HG03196 (cell line): Measurements from ENCODE around the gene FCGR3A.
"Not testable (repeated sequence)": the region's sequence is repeated elsewhere in the genome, so short reads cannot be mapped to it uniquely, and the experiment has no call there.

ENCODE experiments used
- ATAC-seq: cut with Tn5 transposase; IDR thresholded peaks from one replicate; pipeline ENCODE4 v1.9.1; 2021; ENCODE audit not compliant: unreplicated experiment

Gene FCGR3A

DNA sequence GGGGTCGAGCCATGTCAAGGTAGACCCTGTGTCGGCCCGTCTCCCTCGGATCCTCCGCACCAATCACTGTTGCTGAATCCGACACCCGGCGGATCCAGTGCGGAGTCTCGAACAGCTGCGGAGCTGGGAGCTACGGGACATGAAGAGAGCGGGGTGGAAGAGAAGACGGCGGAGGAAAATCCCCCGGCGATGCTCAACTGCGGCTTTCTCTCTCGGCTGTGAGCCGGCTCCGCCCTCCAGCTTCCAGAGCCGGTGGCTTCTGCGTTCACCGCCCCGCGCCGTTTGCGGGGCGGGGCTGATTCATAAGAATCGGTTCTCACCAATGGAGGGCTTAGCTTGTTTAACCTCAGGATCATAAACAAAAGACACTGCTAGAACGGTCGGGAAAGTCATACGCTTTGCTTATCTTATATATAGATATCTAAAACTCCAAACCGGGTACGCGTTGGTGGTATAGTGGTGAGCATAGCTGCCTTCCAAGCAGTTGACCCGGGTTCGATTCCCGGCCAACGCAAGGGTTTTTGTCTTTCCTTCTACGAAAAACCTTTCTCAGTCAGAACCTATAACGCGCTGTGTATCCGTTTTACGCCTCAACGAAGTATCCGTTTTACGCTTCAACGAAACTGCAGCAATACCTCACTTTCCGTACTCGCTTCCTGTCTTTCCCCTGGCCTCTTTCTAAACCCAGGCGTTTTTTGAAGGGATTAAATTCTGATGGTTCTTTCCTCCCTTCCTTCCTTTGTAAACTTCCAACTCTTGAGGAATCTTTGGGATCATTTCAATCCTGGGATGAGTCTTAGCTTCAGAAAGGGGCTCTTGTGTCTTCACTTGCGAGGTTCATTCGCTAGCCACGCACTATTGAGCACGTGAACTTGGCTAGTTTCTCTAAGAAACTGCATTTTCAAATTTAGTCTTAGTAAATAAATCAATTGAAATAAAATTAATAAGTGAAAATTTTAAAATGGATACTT is 18.7 kb downstream of the FCGR3A start:
- peak; percentile 70 for ATAC-seq

DNA sequence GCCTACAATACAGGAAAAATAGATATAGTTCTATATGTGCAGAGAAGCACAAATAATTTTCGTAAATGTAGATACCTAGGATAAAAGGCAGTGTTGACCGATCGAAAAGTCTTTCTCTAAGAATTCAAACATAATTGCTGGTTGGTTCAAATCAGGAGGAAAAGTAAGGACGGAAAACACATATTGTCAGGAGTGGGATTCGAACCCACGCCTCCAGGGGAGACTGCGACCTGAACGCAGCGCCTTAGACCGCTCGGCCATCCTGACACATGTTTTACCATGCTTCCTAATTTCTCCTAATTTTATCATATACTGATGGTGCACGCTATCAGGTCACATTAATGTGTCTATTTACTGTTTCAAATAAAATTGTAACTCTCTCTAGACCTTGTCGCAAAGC is 19.5 kb downstream of the FCGR3A start:
- ATAC-seq: not testable (repeated sequence)

DNA sequence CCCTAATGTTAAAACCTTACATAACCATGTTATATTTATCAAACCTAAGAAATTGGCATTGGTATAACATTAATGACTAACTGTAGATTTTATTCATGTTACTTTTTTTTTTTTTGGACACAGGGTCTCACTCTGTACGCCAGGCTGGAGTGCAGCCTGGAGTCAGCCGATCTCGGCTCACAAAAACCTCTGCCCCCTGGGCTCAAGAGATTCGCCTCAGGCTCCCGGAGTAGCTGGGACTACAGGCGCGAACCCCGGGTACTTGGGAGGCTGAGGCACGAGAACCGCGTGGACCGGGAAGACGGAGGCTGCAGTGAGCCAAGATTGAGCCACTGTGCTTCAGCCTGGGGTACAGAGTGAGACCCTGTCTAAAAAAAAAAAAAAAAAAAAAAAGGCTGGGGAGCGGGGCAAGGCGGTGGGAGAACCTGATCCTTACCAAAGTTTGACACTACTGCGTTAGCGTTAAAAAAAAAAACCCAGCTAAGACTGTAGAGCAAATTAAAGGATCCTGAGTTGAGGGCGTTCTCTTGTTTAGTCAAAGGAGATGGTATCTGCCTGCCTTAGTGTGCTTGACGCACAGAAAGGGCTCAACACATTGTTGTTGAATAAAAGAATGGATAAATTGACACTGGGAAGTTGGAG is 20.0 kb downstream of the FCGR3A start:
- not testable (repeated sequence) for ATAC-seq

DNA sequence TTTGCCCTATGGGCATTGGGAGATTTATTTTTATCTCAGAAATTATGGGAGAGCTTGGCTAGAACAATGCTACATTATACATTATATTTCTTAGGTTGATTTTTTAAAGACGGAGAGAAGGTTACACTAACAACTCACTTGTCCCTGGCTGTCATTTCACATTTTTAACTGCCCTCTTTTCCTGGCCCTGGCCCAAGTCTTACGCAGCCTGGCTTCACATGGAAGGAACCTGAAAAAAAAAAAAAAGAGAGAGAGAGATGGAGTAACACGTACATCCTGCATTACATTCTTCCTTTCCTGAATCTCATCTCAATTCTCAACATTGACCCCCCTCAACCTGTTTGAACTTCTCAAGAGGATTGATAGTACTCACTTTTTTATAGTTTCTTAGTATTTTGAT is 21.1 kb downstream of the FCGR3A start:
- not testable (repeated sequence) for ATAC-seq

DNA sequence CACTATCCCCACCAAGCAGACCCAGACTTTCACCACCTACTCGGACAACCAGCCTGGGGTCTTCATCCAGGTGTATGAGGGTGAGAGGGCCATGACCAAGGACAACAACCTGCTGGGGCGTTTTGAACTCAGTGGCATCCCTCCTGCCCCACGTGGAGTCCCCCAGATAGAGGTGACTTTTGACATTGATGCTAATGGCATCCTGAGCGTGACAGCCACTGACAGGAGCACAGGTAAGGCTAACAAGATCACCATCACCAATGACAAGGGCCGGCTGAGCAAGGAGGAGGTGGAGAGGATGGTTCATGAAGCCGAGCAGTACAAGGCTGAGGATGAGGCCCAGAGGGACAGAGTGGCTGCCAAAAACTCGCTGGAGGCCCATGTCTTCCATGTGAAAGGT is 23.7 kb downstream of the FCGR3A start:
- not testable (repeated sequence) for ATAC-seq

DNA sequence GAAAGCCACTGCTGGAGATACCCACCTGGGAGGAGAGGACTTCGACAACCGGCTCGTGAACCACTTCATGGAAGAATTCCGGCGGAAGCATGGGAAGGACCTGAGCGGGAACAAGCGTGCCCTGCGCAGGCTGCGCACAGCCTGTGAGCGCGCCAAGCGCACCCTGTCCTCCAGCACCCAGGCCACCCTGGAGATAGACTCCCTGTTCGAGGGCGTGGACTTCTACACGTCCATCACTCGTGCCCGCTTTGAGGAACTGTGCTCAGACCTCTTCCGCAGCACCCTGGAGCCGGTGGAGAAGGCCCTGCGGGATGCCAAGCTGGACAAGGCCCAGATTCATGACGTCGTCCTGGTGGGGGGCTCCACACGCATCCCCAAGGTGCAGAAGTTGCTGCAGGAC is 24.3 kb downstream of the FCGR3A start:
- not testable (repeated sequence) for ATAC-seq

DNA sequence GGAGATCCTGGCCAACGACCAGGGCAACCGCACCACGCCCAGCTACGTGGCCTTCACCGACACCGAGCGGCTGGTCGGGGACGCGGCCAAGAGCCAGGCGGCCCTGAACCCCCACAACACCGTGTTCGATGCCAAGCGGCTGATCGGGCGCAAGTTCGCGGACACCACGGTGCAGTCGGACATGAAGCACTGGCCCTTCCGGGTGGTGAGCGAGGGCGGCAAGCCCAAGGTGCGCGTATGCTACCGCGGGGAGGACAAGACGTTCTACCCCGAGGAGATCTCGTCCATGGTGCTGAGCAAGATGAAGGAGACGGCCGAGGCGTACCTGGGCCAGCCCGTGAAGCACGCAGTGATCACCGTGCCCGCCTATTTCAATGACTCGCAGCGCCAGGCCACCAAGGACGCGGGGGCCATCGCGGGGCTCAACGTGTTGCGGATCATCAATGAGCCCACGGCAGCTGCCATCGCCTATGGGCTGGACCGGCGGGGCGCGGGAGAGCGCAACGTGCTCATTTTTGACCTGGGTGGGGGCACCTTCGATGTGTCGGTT is 24.8 kb downstream of the FCGR3A start:
- not testable (repeated sequence) for ATAC-seq

DNA sequence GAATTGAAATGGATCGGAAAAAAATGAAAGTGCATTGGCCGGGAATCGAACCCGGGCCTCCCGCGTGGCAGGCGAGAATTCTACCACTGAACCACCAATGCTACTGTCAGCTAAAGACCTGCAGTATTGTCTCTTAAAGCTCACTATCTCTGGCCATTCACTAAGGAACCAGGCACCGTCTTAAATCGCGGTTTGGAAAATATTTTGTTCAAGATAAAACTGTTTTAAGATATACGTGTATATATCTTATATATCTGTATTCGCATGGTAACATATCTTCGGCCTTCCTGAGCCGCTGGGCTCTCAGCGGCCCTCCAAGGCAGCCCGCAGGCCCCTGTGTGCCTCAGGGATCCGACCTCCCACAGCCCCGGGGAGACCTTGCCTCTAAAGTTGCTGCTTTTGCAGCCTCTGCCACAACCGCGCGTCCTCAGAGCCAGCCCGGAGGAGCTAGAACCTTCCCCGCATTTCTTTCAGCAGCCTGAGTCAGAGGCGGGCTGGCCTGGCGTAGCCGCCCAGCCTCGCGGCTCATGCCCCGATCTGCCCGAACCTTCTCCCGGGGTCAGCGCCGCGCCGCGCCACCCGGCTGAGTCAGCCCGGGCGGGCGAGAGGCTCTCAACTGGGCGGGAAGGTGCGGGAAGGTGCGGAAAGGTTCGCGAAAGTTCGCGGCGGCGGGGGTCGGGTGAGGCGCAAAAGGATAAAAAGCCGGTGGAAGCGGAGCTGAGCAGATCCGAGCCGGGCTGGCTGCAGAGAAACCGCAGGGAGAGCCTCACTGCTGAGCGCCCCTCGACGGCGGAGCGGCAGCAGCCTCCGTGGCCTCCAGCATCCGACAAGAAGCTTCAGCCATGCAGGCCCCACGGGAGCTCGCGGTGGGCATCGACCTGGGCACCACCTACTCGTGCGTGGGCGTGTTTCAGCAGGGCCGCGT is 25.5 kb downstream of the FCGR3A start, which contains the start of gene HSPA6:
TSS of gene HSPA6 (plus strand) at position 724 of the 925 bp plus-strand sequence. CDS start at position 843, 119 bp downstream.
- ATAC-seq: not testable (repeated sequence)

DNA sequence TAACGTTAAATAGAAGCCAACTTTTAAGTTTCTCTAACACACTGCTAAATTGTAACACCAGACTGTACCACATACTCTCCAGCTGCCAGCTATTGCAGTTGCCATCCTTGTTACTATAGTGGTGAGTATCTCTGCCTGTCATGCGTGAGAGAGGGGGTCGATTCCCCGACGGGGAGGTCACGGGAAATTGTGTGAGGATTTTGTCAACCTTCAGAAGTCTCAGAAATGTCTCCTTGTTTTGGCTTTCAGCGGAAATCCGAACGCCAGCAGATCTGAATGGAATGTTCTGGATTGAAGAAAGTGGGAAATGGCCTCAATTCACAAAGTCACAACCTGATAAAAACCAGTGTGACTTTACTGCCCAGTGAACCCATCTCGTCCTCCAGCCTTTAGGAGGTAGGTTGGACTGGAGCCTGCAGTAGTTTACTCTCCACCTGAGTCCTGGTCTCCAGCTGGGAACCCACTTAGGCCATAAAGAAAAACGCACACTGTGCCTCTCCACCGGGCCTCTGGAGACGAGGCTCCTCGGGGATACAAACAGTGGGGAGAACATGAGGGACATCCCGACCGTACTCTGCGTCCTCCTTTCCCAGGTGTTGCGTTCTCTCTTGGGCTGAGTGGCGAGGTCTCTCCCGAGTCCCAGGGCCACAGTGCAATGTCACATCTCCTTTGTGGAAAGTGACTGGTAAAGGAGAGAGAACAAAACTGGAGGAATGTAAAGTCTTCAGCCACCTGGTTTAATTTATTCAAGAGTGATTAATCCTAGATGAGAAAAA is 26.4 kb downstream of the FCGR3A start:
- ATAC-seq: not testable (repeated sequence)

DNA sequence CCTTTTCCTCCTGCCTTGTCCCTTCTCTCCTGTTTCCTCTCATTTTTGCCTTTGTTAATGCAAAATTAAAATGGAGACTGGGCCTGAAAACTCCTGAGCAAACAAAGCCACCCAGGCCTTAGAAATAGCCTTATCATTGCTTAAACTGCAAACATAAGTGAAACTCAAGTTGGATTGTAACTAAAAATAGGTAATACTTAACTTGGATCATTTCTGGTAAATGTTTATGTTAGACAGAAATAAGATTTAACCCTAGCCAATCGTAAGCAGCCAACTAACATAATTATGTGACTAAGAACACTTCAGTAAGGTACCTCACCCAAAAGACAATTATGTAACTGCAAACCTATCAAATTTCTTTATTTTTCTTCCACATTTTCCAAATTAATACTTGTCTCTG is 35.7 kb downstream of the FCGR3A start:
- not testable (repeated sequence) for ATAC-seq

DNA sequence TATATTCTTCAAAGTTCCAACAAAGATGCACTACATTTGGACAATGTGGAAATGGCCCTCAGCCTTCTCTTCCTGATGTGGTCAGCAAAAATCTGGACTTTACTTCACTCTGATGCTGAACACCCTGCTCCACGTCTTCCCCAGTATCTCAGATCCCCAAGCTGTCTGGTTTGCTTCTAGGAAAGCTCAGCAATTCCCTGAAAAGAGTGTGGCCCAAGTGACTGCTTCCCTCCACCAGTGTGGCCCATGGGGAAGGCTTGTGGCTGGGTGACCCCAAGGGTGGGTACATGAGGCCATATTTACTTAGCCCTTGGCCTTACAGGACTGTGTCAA is 36.2 kb downstream of the FCGR3A start:
- ATAC-seq: not testable (repeated sequence)

DNA sequence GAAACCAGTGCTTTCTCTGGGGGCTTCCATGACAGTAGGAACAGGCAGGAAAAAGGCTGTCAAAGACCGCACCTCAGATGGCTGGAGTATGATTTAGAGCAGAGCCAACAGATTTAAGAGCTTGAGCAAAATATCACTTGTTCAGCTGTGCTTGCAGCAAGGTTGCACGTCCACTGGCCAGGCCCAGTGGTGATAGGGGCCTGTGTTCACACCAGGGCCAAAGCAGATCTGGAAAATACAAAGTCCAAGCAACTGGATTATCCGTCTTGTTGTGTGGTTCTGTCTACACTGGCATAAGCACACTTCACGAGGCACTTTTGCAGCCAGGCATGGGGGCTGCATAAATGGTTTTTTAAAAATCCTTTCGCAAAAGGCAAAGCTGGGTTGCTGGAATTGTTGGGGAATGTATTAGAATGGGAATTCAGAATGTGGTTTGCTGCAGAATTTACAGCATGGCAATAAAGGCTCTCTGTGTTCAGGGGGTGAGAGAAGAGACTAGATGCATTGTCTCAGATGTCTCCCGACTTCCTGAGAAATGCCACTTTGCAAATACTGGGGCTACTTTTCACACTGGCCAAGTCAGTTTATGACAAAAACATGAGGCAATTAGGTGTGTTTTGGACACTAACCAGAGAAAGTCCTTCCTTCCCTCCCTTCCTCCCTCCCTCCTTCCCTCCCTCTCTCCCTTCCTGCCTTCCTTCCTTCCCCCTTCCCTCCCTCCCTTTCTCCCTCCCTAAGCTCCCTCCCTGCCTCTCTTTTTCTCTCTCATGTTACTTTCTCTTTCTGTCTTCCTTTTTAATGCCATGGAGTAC is 36.8 kb downstream of the FCGR3A start:
- ATAC-seq: not testable (repeated sequence)

DNA sequence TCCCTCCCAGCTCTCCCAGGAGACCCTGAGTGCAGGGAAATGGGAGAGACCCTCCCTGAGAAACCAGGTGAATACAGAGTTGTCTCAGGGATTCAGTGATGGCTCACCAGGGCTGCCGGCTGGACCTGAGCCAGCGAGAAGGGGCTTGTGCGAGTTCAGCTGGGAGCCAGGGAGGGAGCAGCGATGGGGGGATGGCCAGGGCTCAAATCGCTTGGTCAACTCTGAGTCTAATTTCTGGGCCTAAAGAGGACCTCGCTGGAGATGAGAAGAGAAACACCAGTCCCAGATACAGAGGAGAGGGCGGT is 37.9 kb downstream of the FCGR3A start:
- ATAC-seq: no peak

DNA sequence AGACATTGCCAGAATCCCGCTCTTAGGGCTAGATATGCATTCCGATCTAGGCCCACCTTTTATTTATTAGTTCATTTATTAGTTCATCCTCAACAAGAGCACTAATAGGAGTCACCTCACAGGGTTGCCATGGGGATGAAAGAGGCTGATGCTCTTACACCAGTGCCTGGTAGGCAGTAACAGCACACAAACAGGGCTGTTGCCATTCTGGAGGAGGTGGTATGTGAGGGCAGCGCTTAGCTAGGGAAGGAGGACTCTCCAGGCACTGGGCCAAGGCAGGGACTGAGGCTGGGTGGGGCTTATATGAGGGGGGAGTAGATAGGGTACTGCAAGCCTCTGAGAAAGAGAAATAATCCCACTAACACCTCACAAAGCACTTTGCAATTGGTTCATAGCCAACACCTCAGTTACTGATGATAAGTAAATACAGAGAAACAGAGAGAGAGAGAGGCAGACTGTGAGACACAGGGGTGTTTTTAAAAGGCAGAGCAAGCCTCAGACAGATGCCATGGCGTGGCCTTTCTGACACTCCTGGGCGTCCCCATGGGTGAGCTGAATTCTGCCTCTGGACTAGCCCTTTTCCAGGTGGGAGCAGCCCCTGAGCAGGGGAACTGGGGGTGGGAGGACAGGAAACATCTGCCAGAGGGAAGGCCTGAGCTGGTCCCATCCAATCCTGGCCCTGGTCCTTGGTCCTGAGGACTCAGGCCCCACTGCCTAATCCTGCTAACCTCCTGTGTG is 38.4 kb downstream of the FCGR3A start:
- no peak for ATAC-seq

DNA sequence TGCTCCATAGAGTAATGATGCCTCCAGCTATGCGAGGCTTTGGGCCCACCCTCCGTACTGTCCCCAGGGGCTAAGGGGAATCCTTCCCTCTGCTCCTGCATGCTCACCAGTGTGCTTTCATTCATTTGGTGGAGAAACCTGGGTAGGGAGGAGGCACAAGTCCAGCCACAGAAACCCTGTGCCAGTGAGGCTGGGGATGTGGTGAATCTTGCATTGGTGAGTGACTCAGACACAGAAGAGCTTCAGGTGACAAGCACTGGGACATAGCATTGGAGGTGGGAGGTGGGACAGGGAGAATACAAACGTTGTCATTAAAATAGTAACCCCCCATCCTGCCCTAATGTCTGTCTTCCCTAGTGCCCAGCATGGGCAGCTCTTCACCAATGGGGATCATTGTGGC is 39.1 kb downstream of the FCGR3A start:
- no peak for ATAC-seq

DNA sequence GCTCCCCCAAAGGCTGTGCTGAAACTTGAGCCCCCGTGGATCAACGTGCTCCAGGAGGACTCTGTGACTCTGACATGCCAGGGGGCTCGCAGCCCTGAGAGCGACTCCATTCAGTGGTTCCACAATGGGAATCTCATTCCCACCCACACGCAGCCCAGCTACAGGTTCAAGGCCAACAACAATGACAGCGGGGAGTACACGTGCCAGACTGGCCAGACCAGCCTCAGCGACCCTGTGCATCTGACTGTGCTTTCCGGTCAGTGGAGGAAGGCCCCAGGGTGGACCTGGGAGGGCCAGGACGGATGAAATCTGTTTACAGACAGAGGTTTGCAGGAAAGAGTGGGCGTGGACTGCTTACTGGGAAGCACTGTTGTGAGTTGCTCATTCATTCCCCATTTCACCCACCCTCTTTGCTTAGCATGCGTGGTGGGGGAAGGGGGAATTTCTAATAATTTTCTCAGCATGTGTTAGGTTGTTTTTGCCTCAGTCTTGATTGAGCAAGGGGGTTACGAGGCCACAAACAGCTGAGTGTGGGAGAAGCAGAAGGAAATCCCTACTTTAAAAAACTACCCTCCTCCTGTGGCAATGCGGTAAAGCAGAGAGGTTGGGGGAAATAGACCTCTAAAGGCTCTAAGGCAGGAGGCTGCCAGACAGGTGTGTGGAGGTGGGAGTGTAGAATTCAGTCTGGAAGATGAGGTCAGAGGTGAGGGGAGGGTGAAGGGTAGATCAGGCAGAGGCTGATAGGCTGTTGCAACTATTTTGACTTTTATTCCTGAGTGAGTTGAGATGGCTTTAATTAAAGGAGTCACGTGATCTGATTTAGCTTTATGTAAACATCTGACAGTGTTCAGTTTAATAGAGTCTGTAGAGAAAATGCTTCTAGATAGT is 43.0 kb downstream of the FCGR3A start:
- ATAC-seq: no peak

DNA sequence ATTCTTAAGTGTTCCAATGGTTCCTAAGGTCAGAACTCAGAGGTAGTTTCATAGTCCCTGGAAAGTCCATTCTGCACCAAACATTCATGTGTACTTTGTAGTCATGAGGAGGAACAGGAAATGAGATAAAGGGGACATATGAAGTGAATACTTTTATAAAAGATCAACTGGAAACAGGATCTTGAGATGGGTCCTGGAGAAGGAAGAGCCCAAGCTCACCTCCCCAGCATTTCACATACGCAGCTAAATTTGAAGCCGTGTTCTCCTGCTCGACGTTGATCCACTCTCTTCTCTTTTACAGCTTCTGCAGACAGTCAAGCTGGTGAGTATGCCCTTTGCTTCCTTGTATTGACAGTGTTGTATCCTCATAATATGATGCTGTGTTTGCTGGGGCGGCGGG is 43.9 kb downstream of the FCGR3A start:
- no peak for ATAC-seq

DNA sequence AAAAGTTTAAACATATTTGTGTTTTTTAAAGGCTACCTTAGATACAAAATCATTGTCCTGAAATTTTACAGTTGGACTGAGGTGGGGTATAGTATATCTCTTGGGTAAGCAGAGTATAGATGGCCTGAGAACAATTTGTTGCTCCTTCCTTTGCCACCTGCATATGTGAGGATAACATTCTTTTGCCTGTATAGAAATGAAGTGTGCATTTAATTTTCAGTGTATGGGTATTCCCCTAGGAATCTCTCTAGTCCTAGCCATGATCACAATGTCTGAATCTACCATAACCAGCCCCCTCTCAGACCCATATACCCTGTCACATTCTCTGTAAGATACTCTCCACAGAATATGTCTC is 46.2 kb downstream of the FCGR3A start:
- no peak for ATAC-seq
